ENCODE results near the gene ANKLE2.
"Not testable (repeated sequence)": the region's sequence is repeated elsewhere in the genome, so short reads cannot be mapped to it uniquely, and the experiment has no call there.

Gene ANKLE2

DNA sequence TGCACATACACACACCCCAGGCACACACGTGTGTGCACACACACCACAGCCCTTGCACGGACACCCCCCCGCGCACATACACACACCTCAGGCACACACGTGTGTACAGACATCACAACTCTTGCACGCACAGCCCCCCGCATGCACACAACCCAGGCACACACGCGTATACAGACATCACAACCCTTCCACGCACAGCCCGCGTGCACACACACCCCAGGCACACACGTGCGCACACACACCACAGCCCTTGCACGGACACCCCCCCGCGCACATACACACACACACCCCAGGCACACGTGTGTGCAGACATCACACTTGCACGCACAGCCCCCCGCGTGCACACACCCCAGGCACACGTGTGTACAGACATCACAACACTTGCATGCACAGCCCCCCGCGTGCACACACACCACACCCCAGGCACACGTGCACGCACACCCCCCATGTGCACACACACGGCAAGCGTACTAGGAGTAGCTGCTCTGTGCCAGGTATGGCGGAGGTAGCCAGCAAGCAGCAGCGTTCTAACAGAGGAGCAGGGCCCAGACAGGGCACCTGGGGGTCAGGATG lies 18.2 kb upstream of the ANKLE2 start:
- Histone ChIP-seq H3K36me3 (ENCODE audit: control insufficient read depth in 1 of 2, insufficient read depth in 2 of 2, low read length in 2 of 2) (peaks cover 45 to 85% of the 10 kb centered on the region in 2 donors), H3K9me3 (ENCODE audit: control insufficient read depth in 1 of 2, low read length in 2 of 2) (no peaks in the 10 kb centered on the region), H3K9ac (ENCODE audit: low read depth in 1 of 2, low read length in 2 of 2) (no peak overlapping the region)

DNA sequence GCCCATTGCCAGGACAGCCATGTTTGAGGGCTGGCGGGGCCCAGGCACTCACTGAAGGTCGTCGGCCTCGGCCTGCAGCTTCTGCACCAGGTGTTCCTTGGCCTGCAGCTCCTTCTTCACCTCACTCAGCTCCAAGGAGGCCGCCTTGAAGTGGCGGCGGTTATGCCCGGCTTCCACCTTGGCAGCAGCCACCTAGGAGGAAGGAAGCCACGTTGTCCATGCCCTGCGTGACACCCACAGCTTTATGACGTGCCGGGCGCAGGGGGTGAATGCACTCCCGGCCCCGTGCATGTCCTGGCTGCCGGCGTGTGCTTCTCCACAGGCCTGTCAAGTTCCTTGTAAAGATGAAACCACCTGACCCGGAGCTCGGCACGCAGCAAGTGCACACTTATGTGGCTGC lies 16.0 kb upstream of the ANKLE2 start:
- Histone ChIP-seq H3K27ac (ENCODE audit: low read depth, low read length) (no peak overlapping the region), H3K36me3 (ENCODE audit: control insufficient read depth in 1 of 2, insufficient read depth in 2 of 2, low read length in 2 of 2) (peaks cover 48 to 87% of the 10 kb centered on the region in 2 donors), H3K27me3 (ENCODE audit: control insufficient read depth in 1 of 2, insufficient read depth in 2 of 2, low read length in 2 of 2) (no peaks in the 10 kb centered on the region), H3K9ac (ENCODE audit: low read depth in 1 of 2, low read length in 2 of 2) (no peak overlapping the region), H3K9me3 (ENCODE audit: control insufficient read depth in 1 of 2, low read length in 2 of 2) (no peaks in the 10 kb centered on the region), H3K4me3 (ENCODE audit: low read depth in 1 of 2, low read length in 2 of 2) (no peak overlapping the region), H3K4me1 (ENCODE audit: control insufficient read depth in 1 of 2, insufficient read depth in 2 of 2, low read length in 2 of 2) (no peaks in the 10 kb centered on the region)

More for the DNA sequence above, 18.2 kb upstream of the ANKLE2 start:
- Histone ChIP-seq H3K4me3 (ENCODE audit: low read depth in 1 of 2, low read length in 2 of 2) (no peak overlapping the region), H3K27me3 (ENCODE audit: control insufficient read depth in 1 of 2, insufficient read depth in 2 of 2, low read length in 2 of 2) (no peaks in the 10 kb centered on the region), H3K27ac (ENCODE audit: low read depth, low read length) (no peak overlapping the region), H3K4me1 (ENCODE audit: control insufficient read depth in 1 of 2, insufficient read depth in 2 of 2, low read length in 2 of 2) (no peaks in the 10 kb centered on the region)

DNA sequence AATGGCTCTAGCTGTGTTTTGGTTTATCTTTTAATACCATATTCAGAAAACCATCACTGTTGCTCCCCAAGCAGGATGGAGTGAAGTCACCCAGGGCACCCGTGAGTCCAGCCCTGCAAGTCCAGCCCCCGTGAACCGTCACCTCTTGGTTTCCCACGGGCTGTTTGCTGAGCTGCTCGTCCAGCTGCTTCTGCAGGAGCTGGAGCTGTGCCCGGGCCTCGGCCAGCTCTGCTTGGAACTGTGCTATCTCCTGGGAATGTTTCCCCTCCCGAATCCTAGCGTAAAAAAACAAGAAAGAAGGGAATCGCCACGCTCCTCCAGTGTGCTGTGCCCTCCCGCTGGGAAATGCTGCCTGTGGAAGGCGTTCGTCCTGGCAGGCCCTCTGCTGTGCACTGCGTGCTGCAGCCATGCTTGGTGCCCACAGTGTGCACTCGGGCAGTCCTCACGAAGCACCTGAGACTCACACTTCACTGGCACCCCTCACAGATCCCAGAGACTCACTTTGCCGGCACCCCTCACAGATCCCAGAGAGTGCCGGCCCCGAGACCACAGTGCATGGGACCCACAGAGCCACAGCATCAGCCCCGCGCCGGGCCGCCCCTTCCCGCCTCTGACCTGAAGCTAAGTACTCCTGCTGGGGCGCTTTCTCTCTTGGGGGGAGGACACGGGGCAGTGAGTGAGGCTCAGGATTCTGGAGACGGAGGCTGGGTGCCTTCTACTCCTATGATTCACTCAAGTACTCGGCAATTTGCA lies 15.4 kb upstream of the ANKLE2 start:
- Histone ChIP-seq H3K4me1 (ENCODE audit: control insufficient read depth in 1 of 2, insufficient read depth in 2 of 2, low read length in 2 of 2) (no peaks in the 10 kb centered on the region), H3K9me3 (ENCODE audit: control insufficient read depth in 1 of 2, low read length in 2 of 2) (no peaks in the 10 kb centered on the region), H3K27me3 (ENCODE audit: control insufficient read depth in 1 of 2, insufficient read depth in 2 of 2, low read length in 2 of 2) (no peaks in the 10 kb centered on the region), H3K9ac (ENCODE audit: low read depth in 1 of 2, low read length in 2 of 2) (no peak overlapping the region), H3K27ac (ENCODE audit: low read depth, low read length) (no peak overlapping the region), H3K4me3 (ENCODE audit: low read depth in 1 of 2, low read length in 2 of 2) (no peak overlapping the region), H3K36me3 (ENCODE audit: control insufficient read depth in 1 of 2, insufficient read depth in 2 of 2, low read length in 2 of 2) (peaks cover 45 to 82% of the 10 kb centered on the region in 2 donors)

DNA sequence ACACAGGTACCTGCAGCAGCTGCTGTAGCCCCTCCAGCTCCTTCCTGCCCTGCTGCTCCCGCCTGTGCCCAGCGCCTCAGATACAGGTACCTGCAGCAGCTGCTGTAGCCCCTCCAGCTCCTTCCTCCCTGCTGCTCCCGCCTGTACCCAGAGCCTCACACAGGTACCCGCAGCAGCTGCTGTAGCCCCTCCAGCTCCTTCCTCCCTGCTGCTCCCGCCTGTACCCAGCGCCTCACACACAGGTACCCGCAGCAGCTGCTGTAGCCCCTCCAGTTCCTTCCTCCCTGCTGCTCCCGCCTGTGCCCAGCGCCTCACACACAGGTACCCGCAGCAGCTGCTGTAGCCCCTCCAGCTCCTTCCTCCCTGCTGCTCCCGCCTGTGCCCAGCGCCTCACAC lies 14.6 kb upstream of the ANKLE2 start:
- H3K36me3 ChIP-seq (ENCODE audit: control insufficient read depth in 1 of 2, insufficient read depth in 2 of 2, low read length in 2 of 2): peaks cover 41 to 82% of the 10 kb centered on the region in 2 donors
- not testable (repeated sequence) for H3K27ac ChIP-seq (ENCODE audit: low read depth, low read length)

DNA sequence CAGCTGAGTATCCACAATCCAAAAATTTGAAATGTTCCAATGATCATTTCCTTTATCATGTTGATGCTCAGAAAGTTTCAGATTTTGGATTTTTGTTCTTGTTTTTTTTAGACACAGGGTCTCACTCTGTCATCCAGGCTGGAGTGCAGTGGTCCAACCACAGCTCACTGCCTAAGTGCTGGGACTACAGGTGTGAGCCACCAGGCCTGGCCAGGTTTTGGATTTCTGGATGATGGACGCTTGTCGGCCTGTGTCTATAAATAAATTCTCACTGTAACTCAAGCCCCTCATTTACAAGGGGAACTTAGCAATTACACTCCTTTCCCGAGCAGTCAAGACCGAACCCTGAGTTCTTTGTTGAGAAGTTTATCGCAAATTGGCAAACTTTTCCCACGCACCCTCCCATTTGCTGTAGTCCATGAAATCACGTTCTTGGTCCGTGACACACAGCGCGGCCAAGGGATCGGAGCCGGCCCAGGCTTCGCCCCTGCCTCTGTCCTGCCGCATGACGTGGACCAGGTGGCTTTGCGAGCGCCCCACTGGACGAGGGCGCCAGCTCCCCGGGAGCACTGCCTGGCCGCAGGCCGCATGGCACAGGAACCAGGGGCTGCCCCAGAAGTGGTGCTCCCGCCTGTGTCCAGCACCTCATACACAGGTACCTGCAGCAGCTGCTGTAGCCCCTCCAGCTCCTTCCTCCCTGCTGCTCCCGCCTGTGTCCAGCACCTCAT lies 14.0 kb upstream of the ANKLE2 start:
- Histone ChIP-seq H3K4me1 (ENCODE audit: control insufficient read depth in 1 of 2, insufficient read depth in 2 of 2, low read length in 2 of 2) (peaks cover 5 to 9% of the 10 kb centered on the region in 2 donors), H3K4me3 (ENCODE audit: low read depth in 1 of 2, low read length in 2 of 2) (no peak overlapping the region), H3K27ac (ENCODE audit: low read depth, low read length) (no peak overlapping the region), H3K9ac (ENCODE audit: low read depth in 1 of 2, low read length in 2 of 2) (no peak overlapping the region), H3K9me3 (ENCODE audit: control insufficient read depth in 1 of 2, low read length in 2 of 2) (no peaks in the 10 kb centered on the region), H3K27me3 (ENCODE audit: control insufficient read depth in 1 of 2, insufficient read depth in 2 of 2, low read length in 2 of 2) (no peaks in the 10 kb centered on the region), H3K36me3 (ENCODE audit: control insufficient read depth in 1 of 2, insufficient read depth in 2 of 2, low read length in 2 of 2) (peaks cover 37 to 78% of the 10 kb centered on the region in 2 donors)

More for the DNA sequence above, 14.6 kb upstream of the ANKLE2 start:
- not testable (repeated sequence) for H3K9ac ChIP-seq (ENCODE audit: low read depth in 1 of 2, low read length in 2 of 2); H3K4me3 ChIP-seq (ENCODE audit: low read depth in 1 of 2, low read length in 2 of 2); H3K27me3 ChIP-seq (ENCODE audit: control insufficient read depth in 1 of 2, insufficient read depth in 2 of 2, low read length in 2 of 2); H3K9me3 ChIP-seq (ENCODE audit: control insufficient read depth in 1 of 2, low read length in 2 of 2); H3K4me1 ChIP-seq (ENCODE audit: control insufficient read depth in 1 of 2, insufficient read depth in 2 of 2, low read length in 2 of 2)

DNA sequence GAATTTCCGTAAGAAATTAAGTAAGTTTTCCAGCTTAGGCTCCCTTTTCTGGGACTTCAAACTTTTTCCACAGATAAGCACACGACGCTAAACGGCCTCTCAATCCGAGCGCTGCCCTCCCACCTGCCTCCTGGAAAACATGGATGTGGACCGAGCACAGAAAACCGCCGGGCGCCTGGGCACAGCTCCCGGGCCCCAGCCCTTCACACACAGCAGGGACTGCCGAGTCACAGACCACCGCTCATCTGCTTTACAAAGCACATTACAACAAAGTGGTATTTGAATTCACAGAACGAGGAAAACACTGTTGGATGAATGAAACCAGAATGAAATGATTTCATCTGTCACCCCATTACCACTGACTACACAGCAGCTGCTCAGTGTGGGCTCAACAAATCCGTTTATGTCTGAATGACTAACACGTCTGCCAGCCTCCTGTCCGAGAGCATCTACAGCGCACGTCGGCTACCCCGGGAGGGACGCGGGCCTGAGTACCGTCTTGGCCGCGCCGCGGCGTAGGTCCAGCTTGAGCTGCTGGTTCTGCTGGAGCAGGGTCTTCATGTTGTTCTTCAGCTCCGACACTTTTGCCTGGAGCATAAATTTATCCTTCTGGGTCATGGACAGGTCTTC lies 13.1 kb upstream of the ANKLE2 start:
- peaks cover 32 to 74% of the 10 kb centered on the region in 2 donors for H3K36me3 ChIP-seq (ENCODE audit: control insufficient read depth in 1 of 2, insufficient read depth in 2 of 2, low read length in 2 of 2)
- H3K4me3 ChIP-seq (ENCODE audit: low read depth in 1 of 2, low read length in 2 of 2): no peak overlapping the region
- no peak overlapping the region for H3K27ac ChIP-seq (ENCODE audit: low read depth, low read length)
- no peaks in the 10 kb centered on the region for H3K9me3 ChIP-seq (ENCODE audit: control insufficient read depth in 1 of 2, low read length in 2 of 2)
- no peaks in the 10 kb centered on the region for H3K27me3 ChIP-seq (ENCODE audit: control insufficient read depth in 1 of 2, insufficient read depth in 2 of 2, low read length in 2 of 2)
- H3K4me1 ChIP-seq (ENCODE audit: control insufficient read depth in 1 of 2, insufficient read depth in 2 of 2, low read length in 2 of 2): peaks cover 5 to 9% of the 10 kb centered on the region in 2 donors
- H3K9ac ChIP-seq (ENCODE audit: low read depth in 1 of 2, low read length in 2 of 2): no peak overlapping the region

DNA sequence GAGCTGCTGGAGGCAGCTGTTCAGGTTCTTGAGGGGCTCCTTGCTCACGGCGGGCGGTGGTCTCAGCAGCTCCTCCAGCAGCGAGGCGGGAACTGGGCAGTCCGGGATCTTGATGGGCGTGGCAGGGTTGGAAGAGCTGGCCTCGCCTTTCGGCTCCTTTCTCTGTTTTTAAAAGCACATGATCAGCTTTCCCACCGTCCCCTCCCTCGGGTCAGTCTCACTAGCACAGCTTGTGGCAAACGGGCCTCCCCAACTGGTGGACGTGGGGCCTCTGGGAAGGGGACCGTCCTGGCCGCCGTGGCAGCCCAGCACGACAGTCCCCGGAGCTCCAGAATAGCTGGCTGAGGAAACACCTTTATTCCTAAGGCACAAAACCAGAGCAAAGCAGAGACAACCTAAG lies 12.5 kb upstream of the ANKLE2 start:
- Histone ChIP-seq H3K27ac (ENCODE audit: low read depth, low read length) (no peak overlapping the region), H3K9me3 (ENCODE audit: control insufficient read depth in 1 of 2, low read length in 2 of 2) (no peaks in the 10 kb centered on the region), H3K9ac (ENCODE audit: low read depth in 1 of 2, low read length in 2 of 2) (no peak overlapping the region), H3K36me3 (ENCODE audit: control insufficient read depth in 1 of 2, insufficient read depth in 2 of 2, low read length in 2 of 2) (peaks cover 32 to 75% of the 10 kb centered on the region in 2 donors), H3K4me1 (ENCODE audit: control insufficient read depth in 1 of 2, insufficient read depth in 2 of 2, low read length in 2 of 2) (peaks cover 5 to 9% of the 10 kb centered on the region in 2 donors), H3K27me3 (ENCODE audit: control insufficient read depth in 1 of 2, insufficient read depth in 2 of 2, low read length in 2 of 2) (no peaks in the 10 kb centered on the region), H3K4me3 (ENCODE audit: low read depth in 1 of 2, low read length in 2 of 2) (no peak overlapping the region)

DNA sequence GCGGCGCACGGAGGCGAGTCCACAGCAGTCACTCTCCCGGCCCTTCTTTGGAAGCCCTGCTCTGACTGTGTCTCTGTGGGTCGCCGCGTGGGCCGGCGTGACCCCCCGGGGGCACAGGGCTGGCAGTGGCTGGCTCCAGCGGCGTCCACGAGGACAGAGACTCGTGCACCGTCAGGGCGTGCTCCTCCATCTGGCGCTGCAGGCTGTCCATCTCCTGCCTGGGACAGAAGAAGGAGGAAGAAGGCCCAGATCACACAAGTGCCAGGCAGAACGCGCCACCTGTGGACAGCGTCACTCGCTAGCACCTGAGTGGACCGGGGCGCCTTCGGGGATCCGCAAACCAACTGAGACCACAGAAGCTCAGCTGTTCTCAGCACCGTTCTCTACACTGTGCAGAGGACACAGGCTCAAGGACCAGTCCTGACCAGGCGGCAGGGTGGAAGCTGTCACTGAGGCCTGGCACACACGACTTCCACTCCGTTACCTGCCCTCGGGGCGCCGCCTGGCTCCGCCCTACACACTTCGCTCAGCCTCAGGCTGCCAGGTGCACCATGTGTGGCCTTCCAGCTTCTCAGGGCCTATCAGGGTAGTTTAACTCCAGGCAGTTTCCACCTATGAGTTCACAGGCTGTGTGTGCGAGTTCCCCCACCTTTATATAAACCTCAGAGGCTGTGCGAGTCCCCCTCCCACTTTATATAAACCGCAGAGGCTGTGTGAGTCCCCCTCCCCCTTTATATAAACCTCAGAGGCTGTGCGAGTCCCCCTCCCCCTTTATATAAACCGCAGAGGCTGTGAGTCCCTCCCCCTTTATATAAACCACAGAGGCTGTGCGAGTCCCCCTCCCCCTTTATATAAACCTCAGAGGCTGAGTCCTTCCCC lies 11.7 kb upstream of the ANKLE2 start:
- Histone ChIP-seq H3K4me3 (ENCODE audit: low read depth in 1 of 2, low read length in 2 of 2) (no peak overlapping the region), H3K9me3 (ENCODE audit: control insufficient read depth in 1 of 2, low read length in 2 of 2) (no peaks in the 10 kb centered on the region), H3K27me3 (ENCODE audit: control insufficient read depth in 1 of 2, insufficient read depth in 2 of 2, low read length in 2 of 2) (no peaks in the 10 kb centered on the region), H3K27ac (ENCODE audit: low read depth, low read length) (no peak overlapping the region), H3K36me3 (ENCODE audit: control insufficient read depth in 1 of 2, insufficient read depth in 2 of 2, low read length in 2 of 2) (peaks cover 33 to 76% of the 10 kb centered on the region in 2 donors), H3K9ac (ENCODE audit: low read depth in 1 of 2, low read length in 2 of 2) (no peak overlapping the region), H3K4me1 (ENCODE audit: control insufficient read depth in 1 of 2, insufficient read depth in 2 of 2, low read length in 2 of 2) (peaks cover 5 to 14% of the 10 kb centered on the region in 2 donors)

DNA sequence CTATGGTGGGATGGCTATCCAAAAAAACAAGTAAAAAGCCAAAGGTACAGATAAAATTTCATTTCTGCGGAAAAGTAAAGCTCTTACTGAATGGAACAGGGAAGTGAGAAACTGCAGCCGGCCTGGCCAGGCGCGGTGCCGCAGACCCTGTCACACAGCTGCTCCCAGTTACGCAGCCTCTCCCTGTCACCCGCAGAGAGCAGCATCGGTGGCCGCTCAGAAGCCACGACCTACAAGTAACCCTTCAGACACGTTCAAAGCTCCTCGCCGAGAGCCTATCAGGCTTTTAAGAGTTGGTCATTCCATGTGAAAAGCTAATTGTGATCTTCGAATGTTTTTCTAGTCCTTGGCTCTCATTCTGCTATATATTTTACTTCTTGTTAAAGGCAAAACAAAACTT lies 11.0 kb upstream of the ANKLE2 start:
- Histone ChIP-seq H3K27ac (ENCODE audit: low read depth, low read length) (no peak overlapping the region), H3K9me3 (ENCODE audit: control insufficient read depth in 1 of 2, low read length in 2 of 2) (no peaks in the 10 kb centered on the region)

More for the DNA sequence above, 11.0 kb upstream of the ANKLE2 start:
- Histone ChIP-seq H3K4me1 (ENCODE audit: control insufficient read depth in 1 of 2, insufficient read depth in 2 of 2, low read length in 2 of 2) (peaks cover 5 to 20% of the 10 kb centered on the region in 2 donors), H3K36me3 (ENCODE audit: control insufficient read depth in 1 of 2, insufficient read depth in 2 of 2, low read length in 2 of 2) (peaks cover 33 to 71% of the 10 kb centered on the region in 2 donors), H3K9ac (ENCODE audit: low read depth in 1 of 2, low read length in 2 of 2) (no peak overlapping the region), H3K4me3 (ENCODE audit: low read depth in 1 of 2, low read length in 2 of 2) (no peak overlapping the region), H3K27me3 (ENCODE audit: control insufficient read depth in 1 of 2, insufficient read depth in 2 of 2, low read length in 2 of 2) (no peaks in the 10 kb centered on the region)
